Ovary (tissue), 3 donors: Measurements from ENCODE around the gene ANTXR1.

Experiments
- CTCF ChIP-seq, 3 donors: fragments of 450-650 bp in 2 of 3; fragments of 200-600 bp in 1 of 3; IDR thresholded peaks; one replicate each; pipeline versions ENCODE4 v1.5.1 to v1.8.0; 2016 to 2022; ENCODE audit warnings: antibody characterized with exemption in 3 of 3, mild to moderate bottlenecking in 1 of 3
- POLR2A ChIP-seq: fragments of 450-650 bp; IDR thresholded peaks from one replicate; pipeline ENCODE4 v1.6.1; 2017; ENCODE audit warnings: antibody characterized with exemption, mild to moderate bottlenecking, moderate library complexity
- donor health status: DM: no; HTN: no; CAD: no.

- TF ChIP-seq CTCF (IDR thresholded peaks at IDR 0.05): no peak
- TF ChIP-seq POLR2A: no peak
Measured at GRCh38 chr2:69183659-69184058, 170.7 kb downstream of the ANTXR1 start.
